ENCODE measurements around the gene CNPY3. TPM values are rescaled to one million over a fixed set of nuclear protein-coding genes. Genes with fewer than 3 reads are reported as not detected.

Gene CNPY3
- total and polyA plus RNA-seq, 2 of the 13 experiments (the other 11 are each of a cell fraction or from before 2014, with no cell fraction given) = 42.3 to 60.2 TPM

DNA sequence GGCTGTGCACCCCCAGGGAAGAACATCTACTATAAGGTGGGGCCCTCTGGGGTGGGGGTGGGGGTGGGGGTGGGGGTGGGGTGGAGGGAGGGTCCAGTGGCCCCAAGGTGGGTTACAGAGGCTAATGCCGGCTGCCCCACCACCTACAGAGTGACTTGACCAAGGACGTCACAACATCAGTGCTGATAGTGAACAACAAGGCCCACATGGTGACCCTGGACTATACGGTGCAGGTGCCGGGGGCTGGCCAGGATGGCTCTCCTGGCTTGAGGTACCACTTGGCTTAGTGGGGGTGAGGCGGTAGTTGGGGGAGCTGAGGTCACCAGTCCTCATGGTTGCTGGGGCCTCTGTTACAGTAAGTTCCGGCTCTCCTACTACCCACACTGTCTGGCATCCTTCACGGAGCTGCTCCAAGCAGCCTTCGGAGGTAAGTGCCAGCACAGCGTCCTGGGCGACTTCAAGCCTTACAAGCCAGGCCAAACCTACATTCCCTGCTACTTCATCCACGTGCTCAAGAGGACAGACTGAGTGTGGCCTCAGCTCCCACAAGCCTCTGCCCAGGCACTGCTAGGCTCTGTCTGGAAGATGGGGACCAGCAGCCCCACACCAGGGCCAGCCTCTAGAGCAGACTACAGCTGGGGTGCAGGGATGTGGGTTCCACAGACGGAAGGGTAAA lies 34.0 kb downstream of the CNPY3 start (continued):
- TF ChIP-seq, protein P1, sequence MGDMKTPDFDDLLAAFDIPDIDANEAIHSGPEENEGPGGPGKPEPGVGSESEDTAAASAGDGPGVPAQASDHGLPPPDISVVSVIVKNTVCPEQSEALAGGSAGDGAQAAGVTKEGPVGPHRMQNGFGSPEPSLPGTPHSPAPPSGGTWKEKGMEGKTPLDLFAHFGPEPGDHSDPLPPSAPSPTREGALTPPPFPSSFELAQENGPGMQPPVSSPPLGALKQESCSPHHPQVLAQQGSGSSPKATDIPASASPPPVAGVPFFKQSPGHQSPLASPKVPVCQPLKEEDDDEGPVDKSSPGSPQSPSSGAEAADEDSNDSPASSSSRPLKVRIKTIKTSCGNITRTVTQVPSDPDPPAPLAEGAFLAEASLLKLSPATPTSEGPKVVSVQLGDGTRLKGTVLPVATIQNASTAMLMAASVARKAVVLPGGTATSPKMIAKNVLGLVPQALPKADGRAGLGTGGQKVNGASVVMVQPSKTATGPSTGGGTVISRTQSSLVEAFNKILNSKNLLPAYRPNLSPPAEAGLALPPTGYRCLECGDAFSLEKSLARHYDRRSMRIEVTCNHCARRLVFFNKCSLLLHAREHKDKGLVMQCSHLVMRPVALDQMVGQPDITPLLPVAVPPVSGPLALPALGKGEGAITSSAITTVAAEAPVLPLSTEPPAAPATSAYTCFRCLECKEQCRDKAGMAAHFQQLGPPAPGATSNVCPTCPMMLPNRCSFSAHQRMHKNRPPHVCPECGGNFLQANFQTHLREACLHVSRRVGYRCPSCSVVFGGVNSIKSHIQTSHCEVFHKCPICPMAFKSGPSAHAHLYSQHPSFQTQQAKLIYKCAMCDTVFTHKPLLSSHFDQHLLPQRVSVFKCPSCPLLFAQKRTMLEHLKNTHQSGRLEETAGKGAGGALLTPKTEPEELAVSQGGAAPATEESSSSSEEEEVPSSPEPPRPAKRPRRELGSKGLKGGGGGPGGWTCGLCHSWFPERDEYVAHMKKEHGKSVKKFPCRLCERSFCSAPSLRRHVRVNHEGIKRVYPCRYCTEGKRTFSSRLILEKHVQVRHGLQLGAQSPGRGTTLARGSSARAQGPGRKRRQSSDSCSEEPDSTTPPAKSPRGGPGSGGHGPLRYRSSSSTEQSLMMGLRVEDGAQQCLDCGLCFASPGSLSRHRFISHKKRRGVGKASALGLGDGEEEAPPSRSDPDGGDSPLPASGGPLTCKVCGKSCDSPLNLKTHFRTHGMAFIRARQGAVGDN (CRISPR knock-in tag; IDR thresholded peaks at IDR 0.05) = peak; percentile 23; the same call in 1 of the 2 replicates
- TF ChIP-seq, protein P2, sequence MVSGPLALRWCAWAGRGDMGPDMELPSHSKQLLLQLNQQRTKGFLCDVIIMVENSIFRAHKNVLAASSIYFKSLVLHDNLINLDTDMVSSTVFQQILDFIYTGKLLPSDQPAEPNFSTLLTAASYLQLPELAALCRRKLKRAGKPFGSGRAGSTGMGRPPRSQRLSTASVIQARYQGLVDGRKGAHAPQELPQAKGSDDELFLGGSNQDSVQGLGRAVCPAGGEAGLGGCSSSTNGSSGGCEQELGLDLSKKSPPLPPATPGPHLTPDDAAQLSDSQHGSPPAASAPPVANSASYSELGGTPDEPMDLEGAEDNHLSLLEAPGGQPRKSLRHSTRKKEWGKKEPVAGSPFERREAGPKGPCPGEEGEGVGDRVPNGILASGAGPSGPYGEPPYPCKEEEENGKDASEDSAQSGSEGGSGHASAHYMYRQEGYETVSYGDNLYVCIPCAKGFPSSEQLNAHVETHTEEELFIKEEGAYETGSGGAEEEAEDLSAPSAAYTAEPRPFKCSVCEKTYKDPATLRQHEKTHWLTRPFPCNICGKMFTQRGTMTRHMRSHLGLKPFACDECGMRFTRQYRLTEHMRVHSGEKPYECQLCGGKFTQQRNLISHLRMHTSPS (CRISPR knock-in tag; IDR thresholded peaks at IDR 0.05; ENCODE audit: low read depth) = no peak
- TF ChIP-seq FOXC1 (CRISPR knock-in tag; IDR thresholded peaks at IDR 0.05; ENCODE audit: borderline replicate concordance) (0 out of 2 replicates have a peak, but pooled peaks have one; percentile 19), KLF6 (CRISPR knock-in tag; IDR thresholded peaks at IDR 0.05) (no peak), NCOA2 (CRISPR knock-in tag; IDR thresholded peaks at IDR 0.05) (no peak), MTF2 (CRISPR knock-in tag; IDR thresholded peaks at IDR 0.05; ENCODE audit: borderline replicate concordance) (0 out of 2 replicates have a peak, but pooled peaks have one; percentile 40)
